Urinary bladder (tissue), 4 donors: ENCODE measurements around the gene ITPRIP. TPM values are rescaled to one million over a fixed set of nuclear protein-coding genes. Genes with fewer than 3 reads are reported as not detected.

Source experiments
- DNase-seq: peaks from one replicate; pipeline ENCODE4 v3.0.0-alpha.2; 2015; ENCODE audit errors: extremely low spot score
- H3K27ac ChIP-seq: one replicate; pipeline ENCODE4 v1.5.1; 2013; ENCODE audit warnings: low read depth, mild to moderate bottlenecking, moderate library complexity
- H3K36me3 ChIP-seq: one replicate; pipeline ENCODE4 v1.6.1; 2013; ENCODE audit warnings: mild to moderate bottlenecking, moderate library complexity; ENCODE audit not compliant: insufficient read depth
- H3K4me1 ChIP-seq: one replicate; pipeline ENCODE4 v1.6.1; 2013; ENCODE audit warnings: mild to moderate bottlenecking, moderate library complexity; ENCODE audit not compliant: insufficient read depth
- H3K4me3 ChIP-seq: one replicate; pipeline ENCODE4 v1.5.1; 2013; ENCODE audit warnings: low read depth, low read length
- WGBS: extraction: QIAGEN DNeasy Blood & Tissue Kit; methylation state at CpG from one replicate; pipeline ENCODE4 v1.1.7; 2013; 5-methylcytosine and 5-hydroxymethylcytosine counted together
- polyA plus RNA-seq: library from polyadenylated mRNA; stranded (reverse); fragments of 200-250 nt; gene quantifications from one replicate; pipeline ENCODE4 v1.2.3, GENCODE V29; 2013
- total RNA-seq: library from RNA; depleted of rRNA; stranded (reverse); fragments of >200 nt; gene quantifications from one replicate; pipeline ENCODE4 v1.2.3, GENCODE V29; 2014
- donor health status: healthy with polysubstance abuse.
- donor health status: healthy.

The ITPRIP gene, protein sequence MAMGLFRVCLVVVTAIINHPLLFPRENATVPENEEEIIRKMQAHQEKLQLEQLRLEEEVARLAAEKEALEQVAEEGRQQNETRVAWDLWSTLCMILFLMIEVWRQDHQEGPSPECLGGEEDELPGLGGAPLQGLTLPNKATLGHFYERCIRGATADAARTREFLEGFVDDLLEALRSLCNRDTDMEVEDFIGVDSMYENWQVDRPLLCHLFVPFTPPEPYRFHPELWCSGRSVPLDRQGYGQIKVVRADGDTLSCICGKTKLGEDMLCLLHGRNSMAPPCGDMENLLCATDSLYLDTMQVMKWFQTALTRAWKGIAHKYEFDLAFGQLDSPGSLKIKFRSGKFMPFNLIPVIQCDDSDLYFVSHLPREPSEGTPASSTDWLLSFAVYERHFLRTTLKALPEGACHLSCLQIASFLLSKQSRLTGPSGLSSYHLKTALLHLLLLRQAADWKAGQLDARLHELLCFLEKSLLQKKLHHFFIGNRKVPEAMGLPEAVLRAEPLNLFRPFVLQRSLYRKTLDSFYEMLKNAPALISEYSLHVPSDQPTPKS
- 7.6 TPM for total RNA-seq
- 22.4 TPM for polyA plus RNA-seq

- peak; percentile 77 for DNase-seq
- Histone ChIP-seq H3K4me1 (no peaks in the 10 kb centered on the region), H3K27ac (peak within 1 kb of the TSS; percentile 89), H3K36me3 (no peaks in the 10 kb centered on the region), H3K4me3 (peak within 1 kb of the TSS; percentile 85)
- under 1% methylated on average over 70 of the region's 70 CpGs for WGBS
Observed at GRCh38 chr10:104337985-104338735, at the start of gene ITPRIP. TSS of gene ITPRIP (minus strand) at chr10:104338465. CDS start at chr10:104316051, 22,414 bp downstream.

DNA sequence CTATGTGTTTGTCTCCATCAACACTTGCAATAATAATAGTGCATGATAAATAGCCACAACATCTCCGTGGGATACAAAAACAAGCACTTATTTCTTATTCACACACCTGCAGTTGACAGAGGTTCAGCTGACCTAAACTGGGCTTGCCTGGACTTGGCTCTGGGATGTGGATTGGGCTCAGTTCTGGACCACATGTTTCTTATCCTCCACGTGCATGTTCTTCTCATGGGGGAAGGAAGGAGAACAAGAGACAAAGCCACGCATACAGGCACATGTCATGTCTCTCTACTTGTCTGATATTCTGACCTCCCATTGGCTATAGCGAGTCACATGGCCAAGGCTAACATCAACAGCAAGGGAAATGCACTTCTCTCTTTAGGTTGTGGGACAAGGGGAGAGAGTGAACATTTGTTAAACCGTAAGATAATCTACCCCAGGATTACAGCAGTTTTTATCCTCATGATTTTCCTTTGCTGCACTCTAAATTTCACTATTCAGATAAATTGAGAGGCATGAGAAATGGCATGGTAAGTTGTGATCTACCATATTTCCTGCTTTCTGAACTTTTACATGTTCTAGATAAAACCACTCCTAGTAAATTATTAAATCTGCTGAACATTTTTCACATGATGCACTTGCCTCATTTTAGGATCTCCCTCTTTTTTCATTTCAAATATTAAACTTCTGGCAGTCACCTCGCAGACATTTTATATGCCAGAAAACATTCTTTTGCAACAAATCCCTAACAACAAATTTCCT is 49.0 kb upstream of the ITPRIP start:
- H3K27ac ChIP-seq, result no peak overlapping the region
- 66% methylated on average over 6 of the region's 6 CpGs for WGBS
- DNase-seq, result no peak
- H3K4me3 ChIP-seq, result no peak overlapping the region
- H3K36me3 ChIP-seq, result no peaks in the 10 kb centered on the region
- no peaks in the 10 kb centered on the region for H3K4me1 ChIP-seq

DNA sequence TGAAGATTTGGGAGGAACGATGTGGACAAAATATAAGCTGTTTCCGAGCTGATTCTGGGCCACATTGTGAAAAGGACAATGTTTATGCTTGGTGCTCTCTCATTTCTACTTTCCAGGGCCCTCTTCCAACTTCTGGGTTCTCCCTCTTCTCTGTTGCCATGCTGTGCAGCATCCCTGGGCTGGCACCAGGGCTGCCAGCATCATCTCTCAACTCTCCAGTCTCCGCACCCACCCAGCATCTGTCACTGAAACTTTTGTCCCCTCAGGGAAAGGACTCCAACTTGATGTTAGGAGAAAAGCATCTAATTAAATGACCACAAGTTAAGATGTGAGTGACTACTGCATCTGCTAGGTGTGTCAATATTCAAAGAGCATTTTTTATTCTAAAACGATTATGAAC is 42.1 kb upstream of the ITPRIP start:
- WGBS, result 84% methylated on average over 4 of the region's 4 CpGs
- DNase-seq, result no peak
- Histone ChIP-seq H3K36me3 (no peaks in the 10 kb centered on the region), H3K27ac (no peak overlapping the region), H3K4me3 (no peak overlapping the region), H3K4me1 (no peaks in the 10 kb centered on the region)

DNA sequence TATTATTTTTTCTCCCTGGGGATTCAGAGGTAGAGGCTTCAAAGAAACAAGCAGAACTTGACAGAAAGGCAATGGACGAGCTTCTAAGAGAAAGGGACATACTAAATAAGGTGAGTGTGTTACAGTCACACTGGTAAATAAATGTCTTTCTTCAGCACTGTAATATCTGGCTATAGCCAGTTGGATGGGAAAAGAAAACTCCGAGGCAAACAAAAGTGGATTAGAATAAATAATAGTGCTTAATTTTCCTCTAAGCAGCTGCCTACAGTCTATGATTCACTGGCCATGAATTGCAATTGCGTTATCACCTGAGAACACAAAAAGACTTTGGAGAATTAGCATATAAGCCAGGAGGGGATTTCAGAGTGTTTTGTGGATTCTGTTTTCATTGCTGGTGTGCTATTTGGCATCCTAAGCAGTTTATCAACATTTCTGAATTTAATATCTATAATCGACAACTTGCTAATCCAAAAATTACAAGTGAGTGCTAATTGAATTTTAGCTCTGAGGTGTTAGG is 38.6 kb upstream of the ITPRIP start:
- H3K4me3 ChIP-seq, result no peak overlapping the region
- no peaks in the 10 kb centered on the region for H3K4me1 ChIP-seq
- no peaks in the 10 kb centered on the region for H3K36me3 ChIP-seq
- 68% methylated on average over 4 of the region's 4 CpGs for WGBS
- no peak for DNase-seq
- no peak overlapping the region for H3K27ac ChIP-seq

- H3K36me3 ChIP-seq, result no peaks in the 10 kb centered on the region
- DNase-seq, result no peak
- H3K27ac ChIP-seq, result no peak overlapping the region
- H3K4me1 ChIP-seq, result no peaks in the 10 kb centered on the region
- 77% methylated on average over 1 of the region's 1 CpG for WGBS
- no peak overlapping the region for H3K4me3 ChIP-seq
Observed at GRCh38 chr10:104374591-104374990, 36.3 kb upstream of the ITPRIP start.

DNA sequence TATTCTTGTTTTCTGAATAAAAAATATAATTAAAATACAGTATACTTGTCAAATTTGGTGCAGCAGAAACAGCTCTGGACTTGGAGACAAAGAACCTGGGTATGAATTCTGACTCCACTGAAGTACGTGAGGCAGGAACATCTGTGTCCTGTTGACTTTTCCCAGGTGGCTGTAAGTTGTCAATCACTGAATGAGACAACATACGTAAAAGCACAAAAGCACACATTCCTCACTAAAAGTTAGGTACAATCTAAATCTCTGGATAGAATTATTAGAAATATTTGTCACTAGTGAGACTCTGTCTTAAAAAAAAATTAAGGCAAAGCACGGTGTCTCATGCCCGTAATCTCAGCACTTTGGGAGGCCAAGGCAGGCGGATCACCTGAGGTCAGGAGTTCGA is 33.5 kb upstream of the ITPRIP start:
- no peaks in the 10 kb centered on the region for H3K4me1 ChIP-seq
- no peak for DNase-seq
- 92% methylated on average over 6 of the region's 6 CpGs for WGBS
- no peak overlapping the region for H3K27ac ChIP-seq
- H3K36me3 ChIP-seq, result no peaks in the 10 kb centered on the region
- H3K4me3 ChIP-seq, result no peak overlapping the region

- Histone ChIP-seq H3K4me1 (no peaks in the 10 kb centered on the region), H3K27ac (no peak overlapping the region), H3K4me3 (no peak overlapping the region), H3K36me3 (no peaks in the 10 kb centered on the region)
- DNase-seq, result no peak
- WGBS, result 24% methylated on average over 2 of the region's 2 CpGs
Observed at GRCh38 chr10:104368381-104368780, 30.1 kb upstream of the ITPRIP start.

- WGBS, result 34% methylated on average over 8 of the region's 8 CpGs
- Histone ChIP-seq H3K4me3 (no peak overlapping the region), H3K36me3 (no peaks in the 10 kb centered on the region), H3K27ac (no peak overlapping the region), H3K4me1 (no peaks in the 10 kb centered on the region)
- DNase-seq, result no peak
Observed at GRCh38 chr10:104367904-104368303, 29.6 kb upstream of the ITPRIP start.

GRCh38 chr10:104359811-104360210 is 21.5 kb upstream of the ITPRIP start:
- H3K27ac ChIP-seq, result no peak overlapping the region
- no peak for DNase-seq
- no peaks in the 10 kb centered on the region for H3K36me3 ChIP-seq
- no peaks in the 10 kb centered on the region for H3K4me1 ChIP-seq
- WGBS, result 71% methylated on average over 2 of the region's 2 CpGs
- H3K4me3 ChIP-seq, result no peak overlapping the region

DNA sequence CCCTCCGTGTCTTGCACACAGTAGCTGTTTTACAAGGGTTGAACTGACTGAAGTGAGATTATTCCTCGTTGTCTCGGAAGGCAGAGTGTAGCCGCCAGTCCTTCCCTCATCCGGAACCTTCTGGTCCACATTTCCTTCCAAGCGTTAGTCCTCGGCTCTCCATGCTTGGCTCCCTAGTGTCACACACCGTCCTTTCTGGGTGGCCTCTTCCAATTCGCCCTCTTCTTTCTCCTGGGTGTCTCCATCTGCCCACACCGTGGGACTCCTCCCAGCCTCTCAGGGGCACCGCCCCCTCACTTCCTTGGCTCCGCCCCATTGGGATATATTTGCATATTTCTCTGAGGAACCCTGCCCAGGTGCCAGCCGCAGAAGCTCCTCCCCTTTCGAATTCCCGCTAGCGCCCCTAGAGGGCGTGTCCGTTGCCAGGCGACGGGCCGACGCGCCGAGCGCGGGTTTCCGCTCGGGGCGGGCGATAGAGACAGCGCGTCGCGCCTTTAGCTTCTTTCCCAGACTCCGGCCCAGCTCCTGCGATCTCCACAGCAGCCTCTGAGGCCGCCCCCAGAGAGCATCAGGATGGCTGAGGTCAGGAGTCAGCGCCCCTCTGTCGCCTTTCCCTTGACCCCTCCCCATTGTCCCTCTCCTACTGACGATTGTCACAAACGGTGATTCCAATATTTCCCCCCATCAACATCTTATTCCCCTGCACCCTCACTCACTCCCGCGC is 15.2 kb upstream of the ITPRIP start, which contains the start of gene CFAP58:
CFAP58 (plus strand) TSS at position 509 of the 724 bp plus-strand sequence; CDS start at position 574, 65 bp downstream.
- H3K27ac ChIP-seq, result no peak within 1 kb of the TSS
- WGBS, result 2% methylated on average over 43 of the region's 43 CpGs

GRCh38 chr10:104351919-104352318 is 13.7 kb upstream of the ITPRIP start:
- 88% methylated on average over 1 of the region's 1 CpG for WGBS
- H3K4me1 ChIP-seq, result no peaks in the 10 kb centered on the region
- no peak overlapping the region for H3K4me3 ChIP-seq
- no peak overlapping the region for H3K27ac ChIP-seq
- no peak for DNase-seq
- no peaks in the 10 kb centered on the region for H3K36me3 ChIP-seq

More for the DNA sequence above, 15.2 kb upstream of the ITPRIP start, which contains the start of gene CFAP58:
- Histone ChIP-seq H3K4me1 (no peaks in the 10 kb centered on the region), H3K4me3 (peak within 1 kb of the TSS; percentile 4), H3K36me3 (no peaks in the 10 kb centered on the region)
- DNase-seq, result peak; percentile 70

DNA sequence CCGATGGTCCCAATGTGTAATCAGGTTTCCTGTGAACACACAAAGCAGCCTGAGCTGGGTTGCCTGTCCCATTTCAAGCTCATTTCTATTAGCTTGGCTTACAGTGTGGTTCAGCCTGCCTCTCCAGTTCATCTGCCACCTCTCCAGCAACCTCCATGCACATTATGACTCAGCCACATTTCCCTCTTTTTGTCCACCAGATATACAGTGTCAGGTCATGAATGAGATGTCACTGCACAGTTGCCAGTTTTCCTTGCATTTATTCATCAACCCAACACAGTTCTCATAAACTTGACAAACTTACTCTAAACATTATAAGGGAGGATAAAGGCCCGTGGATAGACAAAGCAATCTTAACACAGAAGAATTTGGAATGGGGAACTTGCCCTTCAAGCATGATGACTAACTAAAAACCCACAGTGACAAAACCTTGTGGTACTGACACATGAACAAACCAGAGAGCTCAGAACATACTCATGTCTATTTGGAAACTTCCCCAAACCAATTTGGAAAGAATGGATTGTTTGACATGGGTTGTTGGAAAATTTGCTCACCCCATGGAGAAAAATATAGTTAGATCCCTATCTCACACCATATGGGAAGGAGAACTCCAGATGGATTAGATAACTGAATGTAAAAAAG is 12.9 kb upstream of the ITPRIP start:
- Histone ChIP-seq H3K36me3 (no peaks in the 10 kb centered on the region), H3K4me3 (no peak overlapping the region), H3K4me1 (no peaks in the 10 kb centered on the region), H3K27ac (no peak overlapping the region)
- no peak for DNase-seq
- 58% methylated on average over 2 of the region's 2 CpGs for WGBS
